H1 (cell line): Measurements from ENCODE around the gene RBFOX1. TPM values are rescaled to one million over a fixed set of nuclear protein-coding genes. Genes with fewer than 3 reads are reported as not detected.

Source experiments
- CTCF ChIA-PET: fragments of 300-600 bp; sonication (Branson Sonifier 250); formaldehyde crosslinking; loops from one replicate; lab custom pipeline; 2021; ENCODE audit not compliant: partially characterized antibody; lab: Charles Lee
- POLR2A ChIA-PET: fragments of 300-600 bp; sonication (Branson Sonifier 250); formaldehyde crosslinking; loops from one replicate; lab custom pipeline; 2021; ENCODE audit warnings: inconsistent platforms; ENCODE audit not compliant: partially characterized antibody; lab: Charles Lee
- DNase-seq, 2 experiments: peaks; one replicate each; pipeline versions ENCODE4 v3.0.0 to v3.0.0-alpha.2; 2010 to 2022; ENCODE audit warnings: low spot score in 2 of 2, low read depth in 1 of 2, mixed read lengths in 1 of 2
- FAIRE-seq: peaks from 2 replicates; lab custom pipeline; 2011; peaks lifted over from hg19 to GRCh38; lab: Jason Lieb, UNC
- H2AFZ ChIP-seq: 2 replicates; pipeline ENCODE4 v1.8.1; 2012; ENCODE audit warnings: low read length, inconsistent platforms
- H2AK5ac ChIP-seq: 2 replicates; pipeline ENCODE4 v1.6.1; 2013; ENCODE audit warnings: low read depth, low read length
- H2BK120ac ChIP-seq: replicated peaks from 2 replicates; pipeline ENCODE3; 2013; ENCODE audit warnings: low read depth, low read length, inconsistent platforms
- H2BK12ac ChIP-seq: 2 replicates; pipeline ENCODE4 v1.6.1; 2013; ENCODE audit warnings: low read depth, low read length
- H2BK15ac ChIP-seq: 2 replicates; pipeline ENCODE4 v1.6.1; 2013; ENCODE audit warnings: low read length
- H2BK20ac ChIP-seq: 2 replicates; pipeline ENCODE4 v1.6.1; 2013; ENCODE audit warnings: low read length
- H2BK5ac ChIP-seq: 2 replicates; pipeline ENCODE4 v1.6.1; 2013; ENCODE audit warnings: low read depth, low read length
- H3K14ac ChIP-seq: 2 replicates; pipeline ENCODE4 v1.6.1; 2013; ENCODE audit warnings: inconsistent platforms; ENCODE audit not compliant: insufficient read length
- H3K18ac ChIP-seq: 2 replicates; pipeline ENCODE4 v1.6.1; 2013; ENCODE audit warnings: low read length; ENCODE audit errors: extremely low read depth
- H3K23ac ChIP-seq: 2 replicates; pipeline ENCODE4 v1.6.1; 2013; ENCODE audit warnings: inconsistent platforms; ENCODE audit not compliant: insufficient read length
- H3K23me2 ChIP-seq: 2 replicates; pipeline ENCODE4 v1.6.1; 2013; ENCODE audit warnings: low read depth, low read length
- H3K27ac ChIP-seq: 2 replicates; pipeline ENCODE4 v1.6.1; 2011; ENCODE audit warnings: low read depth, low read length, inconsistent platforms
- H3K27me3 ChIP-seq, 4 experiments: replicated peaks in 1 of 4; 1 replicate in 1 of 4; 2 replicates in 3 of 4; pipeline versions ENCODE4 v1.6.1 to v1.8.1; 2011 to 2013; ENCODE audit warnings: low read length in 3 of 4, mild to moderate bottlenecking in 3 of 4, inconsistent platforms in 2 of 4, mixed read lengths in 2 of 4, moderate library complexity in 1 of 4; ENCODE audit not compliant: control insufficient read depth in 3 of 4, insufficient read depth in 3 of 4; ENCODE audit errors: extremely low read depth in 1 of 4
- H3K36me3 ChIP-seq, 4 experiments: 2 replicates each; pipeline versions ENCODE4 v1.6.1 to v1.8.1; 2011 to 2013; ENCODE audit warnings: mild to moderate bottlenecking in 4 of 4, low read length in 3 of 4, moderate library complexity in 2 of 4, control low read depth in 1 of 4, inconsistent platforms in 1 of 4; ENCODE audit not compliant: insufficient read depth in 4 of 4, control insufficient read depth in 2 of 4
- H3K4ac ChIP-seq: replicated peaks from 2 replicates; pipeline ENCODE3; 2013; ENCODE audit warnings: low read length, low read depth, mixed read lengths, inconsistent platforms; ENCODE audit not compliant: insufficient read length
- H3K4me1 ChIP-seq, 4 experiments: replicated peaks in 1 of 4; 1 replicate in 1 of 4; 2 replicates in 3 of 4; pipeline versions ENCODE4 v1.6.1 to v1.8.1; 2011 to 2013; ENCODE audit warnings: low read length in 3 of 4, inconsistent platforms in 2 of 4, mixed read lengths in 1 of 4; ENCODE audit not compliant: insufficient read depth in 4 of 4, control insufficient read depth in 3 of 4
- H3K4me2 ChIP-seq, 2 experiments: 2 replicates each; pipeline versions ENCODE4 v1.6.1 to v1.8.1; 2011 to 2013; ENCODE audit warnings: low read depth in 2 of 2, low read length in 2 of 2, control low read depth in 1 of 2, inconsistent platforms in 1 of 2, mild to moderate bottlenecking in 1 of 2; ENCODE audit not compliant: insufficient read depth in 1 of 2
- H3K4me3 ChIP-seq, 4 experiments: fragments of 200-600, 300-600 bp in 1 of 4; sonication (generic), shearing (Covaris generic), sonication (Bioruptor Twin) in 1 of 4; 2 replicates each; pipeline versions ENCODE4 v1.5.1 to v1.8.1; 2011 to 2016; ENCODE audit warnings: low read length in 4 of 4, low read depth in 3 of 4, control low read depth in 2 of 4, inconsistent platforms in 2 of 4, mild to moderate bottlenecking in 2 of 4, mixed read lengths in 1 of 4, moderate library complexity in 1 of 4; ENCODE audit not compliant: insufficient read depth in 2 of 4; ENCODE audit errors: extremely low read depth in 1 of 4
- H3K56ac ChIP-seq: replicated peaks from 2 replicates; pipeline ENCODE3; 2013; ENCODE audit warnings: low read depth, mild to moderate bottlenecking, mixed read lengths, low read length, inconsistent platforms; ENCODE audit not compliant: insufficient read length
- H3K79me1 ChIP-seq: 2 replicates; pipeline ENCODE4 v1.6.1; 2013; ENCODE audit warnings: low read depth, low read length, control low read depth
- H3K79me2 ChIP-seq, 2 experiments: 2 replicates each; pipeline versions ENCODE4 v1.6.1 to v1.8.1; 2012 to 2013; ENCODE audit warnings: low read length in 2 of 2, mild to moderate bottlenecking in 2 of 2, inconsistent platforms in 1 of 2; ENCODE audit not compliant: insufficient read depth in 2 of 2, control insufficient read depth in 1 of 2
- H3K9ac ChIP-seq, 4 experiments: replicated peaks in 1 of 4; 1 replicate in 1 of 4; 2 replicates in 3 of 4; pipeline versions ENCODE4 v1.6.1 to v1.8.1; 2011 to 2013; ENCODE audit warnings: low read depth in 3 of 4, low read length in 3 of 4, control low read depth in 2 of 4, mild to moderate bottlenecking in 2 of 4, moderate library complexity in 2 of 4, inconsistent platforms in 1 of 4; ENCODE audit errors: extremely low read depth in 1 of 4
- H3K9me3 ChIP-seq, 2 experiments: 2 replicates each; pipeline versions ENCODE4 v1.6.1 to v1.8.1; 2012 to 2013; ENCODE audit warnings: mild to moderate bottlenecking in 2 of 2, moderate library complexity in 2 of 2, control low read depth in 1 of 2, inconsistent platforms in 1 of 2, low read depth in 1 of 2, low read length in 1 of 2, mixed read lengths in 1 of 2; ENCODE audit not compliant: insufficient read depth in 2 of 2
- H4K20me1 ChIP-seq, 2 experiments: replicated peaks in 1 of 2; 2 replicates each; pipeline versions ENCODE3 to v1.8.1; 2011 to 2013; ENCODE audit warnings: inconsistent platforms in 2 of 2, low read length in 2 of 2, mild to moderate bottlenecking in 1 of 2; ENCODE audit not compliant: insufficient read depth in 2 of 2, control insufficient read depth in 1 of 2
- H4K5ac ChIP-seq: 2 replicates; pipeline ENCODE4 v1.6.1; 2013; ENCODE audit warnings: low read length, low read depth, mixed read lengths, inconsistent platforms; ENCODE audit not compliant: insufficient read length
- H4K8ac ChIP-seq: 2 replicates; pipeline ENCODE4 v1.8.0; 2013; ENCODE audit warnings: mild to moderate bottlenecking, moderate library complexity, low read length, inconsistent platforms; ENCODE audit not compliant: insufficient read depth; ENCODE audit errors: extremely low read depth
- H4K91ac ChIP-seq: replicated peaks from 2 replicates; pipeline ENCODE3; 2013; ENCODE audit warnings: low read length, mixed read lengths, inconsistent platforms; ENCODE audit not compliant: insufficient read length
- CTBP2 ChIP-seq: IDR thresholded peaks from 2 replicates; pipeline ENCODE4 v1.7.0; 2011; ENCODE audit warnings: borderline replicate concordance, mild to moderate bottlenecking, moderate library complexity, mixed read lengths, low read length; ENCODE audit not compliant: insufficient read depth, insufficient read length
- JUN ChIP-seq: IDR thresholded peaks from 2 replicates; pipeline ENCODE4 v1.6.1; 2011; ENCODE audit warnings: low read depth, mild to moderate bottlenecking, improper control_type of control experiment, low read length
- PHF8 ChIP-seq: fragments of 200-600 bp; sonication (generic); conservative IDR thresholded peaks from 2 replicates; pipeline ENCODE4 v1.7.1; 2012; ENCODE audit warnings: low read depth, mild to moderate bottlenecking, inconsistent platforms, low read length, moderate library complexity
- TBP ChIP-seq: IDR thresholded peaks from 2 replicates; pipeline ENCODE4 v1.6.1; 2011; ENCODE audit warnings: low read depth, low read length, improper control_type of control experiment
- TEAD4 ChIP-seq: IDR thresholded peaks from 2 replicates; pipeline ENCODE4 v1.6.1; 2012; ENCODE audit warnings: low read depth, low read length, inconsistent platforms, mixed read lengths
- WGBS, 2 experiments: shearing (Covaris generic) in 1 of 2; methylation state at CpG; one replicate each; pipeline versions ENCODE4 v1.1.6 to v1.1.7; 2013 to 2015; ENCODE audit warnings: low lambda C conversion rate in 2 of 2, mixed read lengths in 2 of 2, inconsistent platforms in 1 of 2, low coverage in 1 of 2, missing lambda C conversion rate in 1 of 2; ENCODE audit not compliant: insufficient replicate concordance in 2 of 2, insufficient coverage in 1 of 2, insufficient read length in 1 of 2; ENCODE audit errors: extremely low coverage in 1 of 2, missing lambda C conversion rate in 1 of 2; 5-methylcytosine and 5-hydroxymethylcytosine counted together
- polyA plus RNA-seq, 7 experiments: library from polyadenylated mRNA; depleted of rRNA in 3 of 7; stranded (reverse) in 5 of 7; unstranded in 2 of 7; fragments of >200 nt in 5 of 7; fragments of 200-250 nt in 2 of 7; gene quantifications; 1 replicate in 5 of 7; 2 replicates in 1 of 7; 4 replicates in 1 of 7; pipeline versions ENCODE4 v1.2.1 to v1.2.3, GENCODE V29; 2011 to 2013; ENCODE audit warnings: missing spikeins in 2 of 7, mixed read lengths in 2 of 7
- total RNA-seq: library from RNA; stranded (reverse); fragmentation: NEBNext Ultra II Directional; extraction: Animal tissue kit (Norgen Biotek cat#: 25700); gene quantifications from 2 replicates; pipeline ENCODE4 v1.2.1, GENCODE V29; 2021

RBFOX1 gene
- total and polyA plus RNA-seq, 2 of the 8 experiments (the other 6 are each of a cell fraction or from before 2014, with no cell fraction given), result 1.7 to 2.8 TPM

DNA sequence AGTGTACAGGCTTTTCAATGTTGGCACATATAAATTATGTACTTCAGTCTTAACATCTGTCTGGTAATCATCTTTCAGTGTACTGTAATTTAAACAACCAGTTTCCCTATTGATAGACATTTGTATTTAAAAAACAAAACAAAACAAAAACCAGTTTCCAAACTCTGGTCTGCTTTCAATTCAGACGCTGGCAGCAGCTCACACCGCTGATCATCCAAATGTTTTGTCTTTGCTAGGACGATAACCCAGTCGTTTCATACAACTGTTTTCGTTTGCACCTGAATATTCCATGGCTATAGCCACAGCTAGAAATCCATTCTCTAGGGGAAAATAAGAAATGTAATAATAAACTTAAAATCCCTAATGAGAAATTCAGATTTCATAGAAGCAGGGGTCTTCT, 47.8 kb downstream of the RBFOX1 start:
- H4K5ac ChIP-seq, result no peak overlapping the region
- ChIA-PET CTCF (no interaction called here), POLR2A (no interaction called here)
- no peaks in the 10 kb centered on the region for H4K20me1 ChIP-seq
- no peak overlapping the region for H2AK5ac ChIP-seq
- H3K36me3 ChIP-seq, result no peaks in the 10 kb centered on the region
- no peak overlapping the region for H3K4ac ChIP-seq
- 98% methylated on average over 5 of the region's 5 CpGs; no CpG with 5 or more reads in 1 of the 2 experiments for WGBS, 2 experiments
- no peaks in the 10 kb centered on the region for H3K9me3 ChIP-seq
- DNase-seq (no peak), FAIRE-seq (no peak)
- no peak overlapping the region for H3K14ac ChIP-seq
- no peak overlapping the region for H2BK12ac ChIP-seq
- H3K23me2 ChIP-seq, result no peaks in the 10 kb centered on the region
- H2AFZ ChIP-seq, result no peak overlapping the region
- H3K23ac ChIP-seq, result no peak overlapping the region
- H3K79me1 ChIP-seq, result no peaks in the 10 kb centered on the region
- no peak overlapping the region for H2BK5ac ChIP-seq
- H3K27ac ChIP-seq, result no peak overlapping the region
- H3K79me2 ChIP-seq, result no peaks in the 10 kb centered on the region
- no peak overlapping the region for H2BK15ac ChIP-seq
- H3K18ac ChIP-seq, result no peak overlapping the region
- no peak overlapping the region for H3K4me2 ChIP-seq
- H2BK20ac ChIP-seq, result no peak overlapping the region
- no peaks in the 10 kb centered on the region for H3K4me1 ChIP-seq
- no peak overlapping the region for H3K56ac ChIP-seq
- no peaks in the 10 kb centered on the region for H3K27me3 ChIP-seq
- no peak overlapping the region for H4K8ac ChIP-seq
- no peak overlapping the region for H4K91ac ChIP-seq
- H2BK120ac ChIP-seq, result no peak overlapping the region
- no peak overlapping the region for H3K9ac ChIP-seq
- H3K4me3 ChIP-seq, result no peak overlapping the region
- no peak for TF ChIP-seq PHF8
- TF ChIP-seq TBP, result no peak
- TF ChIP-seq TEAD4, result no peak
- TF ChIP-seq CTBP2, result no peak
- no peak for TF ChIP-seq JUN
